GM23338 (cell line): ENCODE measurements around the gene MARCHF3. TPM values are rescaled to one million over a fixed set of nuclear protein-coding genes. Genes with fewer than 3 reads are reported as not detected.

ENCODE experiments used
- ATAC-seq: fragments of 200-7000 bp; cut with Tn5 transposase; 3 replicates; pipeline ENCODE4 v1.9.1; 2020
- DNase-seq: peaks from one replicate; pipeline ENCODE4 v3.0.0-alpha.2; 2015; ENCODE audit warnings: low spot score
- H2AFZ ChIP-seq: fragments of 200-600 bp; sonication (generic); 2 replicates; pipeline ENCODE4 v1.8.0; 2016; ENCODE audit warnings: antibody characterized with exemption, mild to moderate bottlenecking, moderate library complexity
- H3F3A ChIP-seq: fragments of 200-600 bp; sonication (generic); replicated peaks from 2 replicates; pipeline ENCODE4 v1.8.0; 2017; ENCODE audit warnings: antibody characterized with exemption, mixed run types, low read depth
- H3K27ac ChIP-seq: fragments of 200-600 bp; sonication (generic); 2 replicates; pipeline ENCODE4 v1.6.1; 2016; ENCODE audit warnings: low read depth
- H3K27me3 ChIP-seq: fragments of 200-600 bp; sonication (generic); 2 replicates; pipeline ENCODE4 v1.8.0; 2016; ENCODE audit warnings: mild to moderate bottlenecking, mixed run types, moderate library complexity; ENCODE audit not compliant: insufficient read depth
- H3K36me3 ChIP-seq: fragments of 200-600 bp; sonication (generic); 2 replicates; pipeline ENCODE4 v1.8.0; 2016; ENCODE audit warnings: mild to moderate bottlenecking; ENCODE audit not compliant: insufficient read depth
- H3K4me1 ChIP-seq: fragments of 200-600 bp; sonication (generic); 2 replicates; pipeline ENCODE4 v1.8.0; 2016; ENCODE audit warnings: mild to moderate bottlenecking, moderate library complexity; ENCODE audit not compliant: insufficient read depth
- H3K4me2 ChIP-seq: fragments of 200-600 bp; sonication (generic); 2 replicates; pipeline ENCODE4 v1.7.1; 2017; ENCODE audit warnings: mixed run types
- H3K4me3 ChIP-seq: fragments of 200-600 bp; sonication (generic); 2 replicates; pipeline ENCODE4 v1.6.1; 2016; ENCODE audit warnings: mixed run types
- H3K79me2 ChIP-seq: fragments of 200-600 bp; sonication (generic); replicated peaks from 2 replicates; pipeline ENCODE4 v1.8.0; 2017; ENCODE audit warnings: mild to moderate bottlenecking; ENCODE audit not compliant: insufficient read depth
- H3K9me2 ChIP-seq: fragments of 200-600 bp; sonication (generic); 2 replicates; pipeline ENCODE4 v1.8.0; 2017; ENCODE audit not compliant: insufficient read depth
- H4K20me1 ChIP-seq: fragments of 200-600 bp; sonication (generic); replicated peaks from 2 replicates; pipeline ENCODE4 v1.8.0; 2017; ENCODE audit warnings: mild to moderate bottlenecking; ENCODE audit not compliant: insufficient read depth
- H3K27ac Mint-ChIP-seq: 2 replicates; pipeline ENCODE4 v1.8.0; 2020; ENCODE audit warnings: inconsistent platforms, mild to moderate bottlenecking, moderate library complexity, mixed read lengths
- H3K27me3 Mint-ChIP-seq: 3 replicates; pipeline ENCODE4 v1.8.0; 2022; ENCODE audit warnings: low read depth, mild to moderate bottlenecking, moderate library complexity, mixed read lengths, inconsistent platforms; ENCODE audit not compliant: insufficient read depth, poor library complexity
- H3K36me3 Mint-ChIP-seq: 3 replicates; pipeline ENCODE4 v1.8.0; 2021; ENCODE audit warnings: low read depth, mild to moderate bottlenecking, inconsistent platforms, moderate library complexity, mixed read lengths
- H3K4me1 Mint-ChIP-seq: 3 replicates; pipeline ENCODE4 v1.8.0; 2020; ENCODE audit warnings: mild to moderate bottlenecking, inconsistent platforms, mixed read lengths
- H3K4me3 Mint-ChIP-seq: 3 replicates; pipeline ENCODE4 v1.8.0; 2021; ENCODE audit warnings: moderate library complexity, mild to moderate bottlenecking, inconsistent platforms, mixed read lengths
- H3K9me3 Mint-ChIP-seq: 3 replicates; pipeline ENCODE4 v1.8.0; 2020; ENCODE audit warnings: moderate library complexity, mild to moderate bottlenecking, inconsistent platforms, mixed read lengths
- CREB1 ChIP-seq: fragments of 250-450 bp; sonication (Bioruptor Pico); IDR thresholded peaks from 2 replicates; pipeline ENCODE4 v1.5.0; 2020; ENCODE audit warnings: low read depth, mild to moderate bottlenecking, moderate library complexity
- CTCF ChIP-seq, 2 experiments: fragments of 200-600 bp in 1 of 2; sonication (generic) in 1 of 2; conservative IDR thresholded peaks; 2 replicates each; pipeline versions ENCODE4 v1.5.1 to v1.6.1; 2016 to 2017; ENCODE audit warnings: antibody characterized with exemption in 2 of 2, low read depth in 2 of 2, mild to moderate bottlenecking in 2 of 2, moderate library complexity in 1 of 2
- REST ChIP-seq: IDR thresholded peaks from one replicate; pipeline ENCODE4 v1.6.1; 2018; ENCODE audit warnings: antibody characterized with exemption; ENCODE audit not compliant: unreplicated experiment
- polyA plus RNA-seq: library from polyadenylated mRNA; unstranded; fragments of >200 nt; fragmentation: Nextera tagmentation; extraction: Ambion mirVana; gene quantifications from 2 replicates; pipeline ENCODE4 v1.2.1, GENCODE V29; 2016
- total RNA-seq: library from RNA; depleted of rRNA; stranded (reverse); fragments of >200 nt; shearing (Covaris generic); gene quantifications from 2 replicates; pipeline ENCODE4 v1.2.3, GENCODE V29; 2014

Gene MARCHF3
- total and polyA plus RNA-seq, 2 experiments from 2014 or later = 7.0 to 12.7 TPM

- peak; percentile 81 for ATAC-seq
- peaks cover 11% of the 10 kb centered on the region for H3K4me1 Mint-ChIP-seq
- H3K4me3 Mint-ChIP-seq = no peak overlapping the region
Measured at GRCh38 chr5:126858441-126858840, 171.9 kb downstream of the MARCHF3 start.

More at GRCh38 chr5:126858441-126858840, 171.9 kb downstream of the MARCHF3 start:
- Histone ChIP-seq H3K36me3 (peaks cover 7% of the 10 kb centered on the region; the same call in 1 of the 2 replicates), H3K27me3 (no peaks in the 10 kb centered on the region), H4K20me1 (no peaks in the 10 kb centered on the region), H3K79me2 (no peaks in the 10 kb centered on the region), H3K4me3 (no peak overlapping the region), H3K27ac (peak overlapping the region; percentile 81), H2AFZ (no peak overlapping the region), H3K9me2 (no peaks in the 10 kb centered on the region), H3F3A (peaks cover 8% of the 10 kb centered on the region; the same call in 1 of the 2 replicates), H3K4me2 (no peak overlapping the region), H3K4me1 (peaks cover 11% of the 10 kb centered on the region)
- peaks cover 9% of the 10 kb centered on the region for H3K27me3 Mint-ChIP-seq
- H3K9me3 Mint-ChIP-seq = peaks cover 18% of the 10 kb centered on the region
- peak overlapping the region; percentile 53; the same call in 1 of the 2 replicates for H3K27ac Mint-ChIP-seq
- TF ChIP-seq REST (no peak), CTCF (conservative IDR thresholded peaks at IDR 0.05; ENCODE audit: low read depth in 2 of 2) (peak; percentile 45 to 56), CREB1 (CRISPR knock-in tag) (no peak)
- peaks cover 23% of the 10 kb centered on the region for H3K36me3 Mint-ChIP-seq
- peak; percentile 93 for DNase-seq
